Gastrocnemius medialis (tissue), 4 donors: ENCODE measurements around the gene SIGLEC7. TPM values are rescaled to one million over a fixed set of nuclear protein-coding genes. Genes with fewer than 3 reads are reported as not detected.

ENCODE experiments used
- ATAC-seq, 2 donors: fragments of 150-250 bp; one replicate each; pipeline ENCODE4 v1.9.1; 2016
- DNase-seq, 2 donors: peaks; one replicate each; pipeline ENCODE4 v3.0.0-alpha.2; 2019
- H3K27ac ChIP-seq, 4 donors: fragments of 200-600 bp; sonication (generic); 1 replicate in 1 of 4; 2 replicates in 3 of 4; pipeline ENCODE4 v1.5.1; 2016 to 2018; ENCODE audit warnings: mild to moderate bottlenecking in 2 of 4, moderate library complexity in 1 of 4
- H3K27me3 ChIP-seq, 3 donors: fragments of 200-600 bp; sonication (generic) in 2 of 3; 1 replicate in 1 of 3; 2 replicates in 2 of 3; pipeline versions ENCODE4 v1.5.1 to v1.6.0; 2016 to 2019; ENCODE audit warnings: mild to moderate bottlenecking in 1 of 3, moderate library complexity in 1 of 3
- H3K36me3 ChIP-seq, 2 donors: fragments of 200-600 bp; sonication (generic) in 1 of 2; one replicate each; pipeline ENCODE4 v1.5.1; 2017 to 2018
- H3K4me1 ChIP-seq, 2 donors: fragments of 200-600 bp; sonication (generic) in 1 of 2; one replicate each; pipeline ENCODE4 v1.5.1; 2016 to 2017; ENCODE audit warnings: mild to moderate bottlenecking in 2 of 2
- H3K4me3 ChIP-seq, 4 donors: fragments of 200-600 bp; sonication (generic) in 3 of 4; 1 replicate in 1 of 4; 2 replicates in 3 of 4; pipeline ENCODE4 v1.5.1; 2016 to 2019; ENCODE audit warnings: mild to moderate bottlenecking in 2 of 4
- H3K9me3 ChIP-seq, 3 donors: fragments of 200-600 bp; sonication (generic) in 2 of 3; 1 replicate in 1 of 3; 2 replicates in 2 of 3; pipeline ENCODE4 v1.5.1; 2016 to 2019
- POLR2A ChIP-seq, 2 donors: fragments of 450-650 bp; IDR thresholded peaks; one replicate each; pipeline ENCODE4 v1.6.1; 2017; ENCODE audit warnings: antibody characterized with exemption in 2 of 2, mild to moderate bottlenecking in 2 of 2, moderate library complexity in 2 of 2
- in situ Hi-C, 4 donors: fragments of 200-750 bp; cut with MboI; loops; one replicate each; pipeline versions ENCODE4 v1.15.0 to v1.8.0; 2017; ENCODE audit warnings: low sequenced_read_pairs in 4 of 4
- intact Hi-C: fragments of 100-400 bp; cut with DNase I; formaldehyde crosslinking; loops from one replicate; pipeline ENCODE4 v1.15.1; 2023; ENCODE audit warnings: low total_unique reads
- total RNA-seq, 4 donors: library from RNA; depleted of rRNA; stranded (reverse); fragments of >200 nt; gene quantifications; one replicate each; pipeline versions ENCODE4 v1.1.0 to v1.2.3, GENCODE V29; 2016
- TF ChIP-seq, protein P1 (sequence below), 5 experiments: fragments of 450-650 bp in 3 of 5; fragments of 200-600 bp in 2 of 5; sonication (generic) in 2 of 5; IDR thresholded peaks in 4 of 5; conservative IDR thresholded peaks in 1 of 5; 1 replicate in 4 of 5; 2 replicates in 1 of 5; pipeline ENCODE4 v1.5.1; 2016 to 2019; ENCODE audit warnings: antibody characterized with exemption in 5 of 5, mild to moderate bottlenecking in 3 of 5, moderate library complexity in 3 of 5

Gene SIGLEC7
- total RNA-seq = under 1 TPM in 3 of 4 donors, not detected in 1; 0.13 to 0.97 (median 0.23) TPM

DNA sequence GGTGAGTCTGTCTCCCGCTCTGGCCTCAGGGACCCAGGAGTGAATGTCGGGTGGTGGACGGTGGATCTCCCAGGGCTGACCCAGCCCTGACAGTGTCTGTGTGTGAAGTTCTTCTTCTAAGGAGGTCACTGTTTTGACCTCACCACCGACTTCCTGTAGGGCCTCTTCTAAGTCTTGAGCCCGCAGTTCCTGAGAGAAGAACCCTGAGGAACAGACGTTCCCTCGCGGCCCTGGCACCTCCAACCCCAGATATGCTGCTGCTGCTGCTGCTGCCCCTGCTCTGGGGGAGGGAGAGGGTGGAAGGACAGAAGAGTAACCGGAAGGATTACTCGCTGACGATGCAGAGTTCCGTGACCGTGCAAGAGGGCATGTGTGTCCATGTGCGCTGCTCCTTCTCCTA is at the start of gene SIGLEC7:
Gene SIGLEC7 (plus strand): TSS at position 183 of the 400 bp plus-strand sequence. CDS start 69 bp downstream, at position 252.
- no peak within 1 kb of the TSS for H3K4me3 ChIP-seq
- H3K36me3 ChIP-seq = no peaks in the 10 kb centered on the region
- DNase-seq = peak; percentile 19 to 38
- H3K9me3 ChIP-seq = no peaks in the 10 kb centered on the region
- H3K27ac ChIP-seq = no peak within 1 kb of the TSS
- no peak for TF ChIP-seq POLR2A (IDR thresholded peaks at IDR 0.05)
- TF ChIP-seq, protein P1, sequence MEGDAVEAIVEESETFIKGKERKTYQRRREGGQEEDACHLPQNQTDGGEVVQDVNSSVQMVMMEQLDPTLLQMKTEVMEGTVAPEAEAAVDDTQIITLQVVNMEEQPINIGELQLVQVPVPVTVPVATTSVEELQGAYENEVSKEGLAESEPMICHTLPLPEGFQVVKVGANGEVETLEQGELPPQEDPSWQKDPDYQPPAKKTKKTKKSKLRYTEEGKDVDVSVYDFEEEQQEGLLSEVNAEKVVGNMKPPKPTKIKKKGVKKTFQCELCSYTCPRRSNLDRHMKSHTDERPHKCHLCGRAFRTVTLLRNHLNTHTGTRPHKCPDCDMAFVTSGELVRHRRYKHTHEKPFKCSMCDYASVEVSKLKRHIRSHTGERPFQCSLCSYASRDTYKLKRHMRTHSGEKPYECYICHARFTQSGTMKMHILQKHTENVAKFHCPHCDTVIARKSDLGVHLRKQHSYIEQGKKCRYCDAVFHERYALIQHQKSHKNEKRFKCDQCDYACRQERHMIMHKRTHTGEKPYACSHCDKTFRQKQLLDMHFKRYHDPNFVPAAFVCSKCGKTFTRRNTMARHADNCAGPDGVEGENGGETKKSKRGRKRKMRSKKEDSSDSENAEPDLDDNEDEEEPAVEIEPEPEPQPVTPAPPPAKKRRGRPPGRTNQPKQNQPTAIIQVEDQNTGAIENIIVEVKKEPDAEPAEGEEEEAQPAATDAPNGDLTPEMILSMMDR (IDR thresholded peaks at IDR 0.05 in 4 of 5, conservative IDR thresholded peaks at IDR 0.05 in 1 of 5) = no peak
- intact Hi-C loops (no loop called here), in situ Hi-C loops (no loop called here)
- H3K27me3 ChIP-seq = no peaks in the 10 kb centered on the region
- no peaks in the 10 kb centered on the region for H3K4me1 ChIP-seq
- ATAC-seq = no peak

DNA sequence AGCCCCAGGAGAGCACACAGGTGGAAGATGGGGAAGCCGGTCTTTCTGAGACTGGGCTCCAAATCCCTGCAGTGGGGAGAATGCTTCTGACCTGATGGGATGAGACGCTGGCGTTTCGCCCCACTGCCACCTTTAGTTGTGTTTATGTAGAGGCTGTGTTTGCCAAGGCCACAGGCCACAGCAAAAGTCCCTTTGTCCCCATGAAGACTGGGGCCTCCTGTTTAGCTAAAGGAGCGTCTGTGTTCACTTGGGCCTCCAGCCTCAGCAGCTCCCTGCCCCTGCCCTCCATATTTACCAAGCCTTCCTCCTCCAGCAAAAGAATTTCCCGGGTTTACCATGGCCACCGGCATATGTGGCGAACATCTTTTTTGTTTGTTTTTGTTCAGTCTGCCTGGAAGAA is 49.0 kb upstream of the SIGLEC7 start:
- no peak for ATAC-seq
- intact Hi-C loops (no loop called here), in situ Hi-C loops (no loop called here)
- TF ChIP-seq POLR2A (IDR thresholded peaks at IDR 0.05) = no peak
- TF ChIP-seq, protein P1 (IDR thresholded peaks at IDR 0.05 in 4 of 5, conservative IDR thresholded peaks at IDR 0.05 in 1 of 5) = no peak
- no peak overlapping the region for H3K27ac ChIP-seq
- H3K27me3 ChIP-seq = no peaks in the 10 kb centered on the region
- H3K9me3 ChIP-seq = no peaks in the 10 kb centered on the region
- H3K4me1 ChIP-seq = no peaks in the 10 kb centered on the region
- peaks cover 0 to 2% of the 10 kb centered on the region in 2 donors for H3K36me3 ChIP-seq
- no peak overlapping the region for H3K4me3 ChIP-seq
- DNase-seq = no peak

DNA sequence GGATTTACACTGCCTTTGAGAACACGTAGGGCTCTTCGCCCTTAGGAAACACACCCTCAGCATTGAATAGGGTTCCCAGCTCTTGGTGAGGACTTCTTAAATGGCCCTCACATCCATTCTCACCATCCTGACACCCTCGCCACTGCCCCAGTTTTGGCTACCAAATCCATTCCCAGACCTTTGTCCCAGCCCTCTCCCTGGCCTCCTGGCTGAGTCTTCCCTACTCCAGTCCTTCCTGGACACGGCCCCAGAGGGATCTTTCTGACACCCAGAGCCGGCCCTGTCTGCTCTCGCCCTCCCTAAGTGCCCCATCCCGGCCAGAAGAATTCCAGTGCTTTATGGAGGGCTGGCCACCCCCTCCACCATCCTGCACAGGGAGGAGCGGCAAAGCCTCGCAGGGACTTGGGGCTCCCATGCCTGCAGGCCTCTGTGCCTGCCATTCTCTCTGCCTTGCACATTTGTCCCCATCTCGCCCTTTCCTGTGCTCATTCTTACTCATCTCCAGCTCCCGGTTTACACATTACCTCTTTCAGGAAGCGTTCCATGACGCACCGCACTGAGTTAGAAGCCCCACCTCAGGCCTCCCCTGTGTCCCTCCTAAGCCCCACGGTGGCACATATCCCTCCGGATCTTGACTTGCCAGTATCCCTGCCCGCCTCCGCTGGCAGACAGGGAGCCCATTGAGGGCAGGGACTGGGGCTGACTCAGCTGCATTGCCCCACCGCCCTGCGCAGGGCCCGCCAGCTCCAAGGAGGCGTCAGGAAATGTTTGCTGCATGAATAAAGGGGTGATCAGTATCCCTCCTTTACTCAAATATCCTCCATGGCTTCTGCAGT is 48.4 kb upstream of the SIGLEC7 start:
- H3K27me3 ChIP-seq = no peaks in the 10 kb centered on the region
- H3K9me3 ChIP-seq = no peaks in the 10 kb centered on the region
- peaks cover 0 to 4% of the 10 kb centered on the region in 2 donors for H3K36me3 ChIP-seq
- H3K27ac ChIP-seq = no peak overlapping the region
- TF ChIP-seq, protein P1 (IDR thresholded peaks at IDR 0.05 in 4 of 5, conservative IDR thresholded peaks at IDR 0.05 in 1 of 5) = no peak
- TF ChIP-seq POLR2A (IDR thresholded peaks at IDR 0.05) = no peak
- intact Hi-C loops = no loop called here
- DNase-seq = no peak
- in situ Hi-C loops = no loop called here
- H3K4me3 ChIP-seq = no peak overlapping the region
- H3K4me1 ChIP-seq = no peaks in the 10 kb centered on the region
- no peak for ATAC-seq

DNA sequence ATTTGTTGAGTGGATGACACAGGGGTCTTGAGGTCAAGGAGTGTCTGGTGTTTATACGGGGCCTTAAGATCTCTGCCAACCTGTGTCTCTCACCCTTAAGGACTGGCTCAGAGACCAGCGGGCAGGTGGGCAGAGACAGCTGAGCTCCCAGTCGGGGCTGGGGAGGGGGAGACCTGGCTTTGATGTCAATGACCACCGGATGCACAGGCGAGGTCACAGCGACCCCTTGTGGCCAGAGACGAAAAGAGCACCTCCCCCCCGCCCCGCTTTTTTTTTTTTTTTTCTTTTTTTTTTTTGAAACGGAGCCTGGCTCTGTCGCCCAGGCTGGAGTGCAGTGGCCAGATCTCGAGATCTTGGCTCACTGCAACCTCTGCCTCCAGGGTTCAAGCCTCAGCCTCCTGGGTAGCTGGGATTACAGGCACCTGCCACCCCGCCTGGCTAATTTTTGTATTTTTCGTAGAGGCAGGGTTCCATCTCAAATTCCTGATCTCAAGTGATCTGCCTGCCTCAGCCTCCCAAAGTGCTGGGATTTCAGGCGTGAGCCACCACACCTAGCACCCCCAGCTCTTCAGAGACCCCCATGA is 47.3 kb upstream of the SIGLEC7 start:
- no peak overlapping the region for H3K4me3 ChIP-seq
- in situ Hi-C loops (no loop called here), intact Hi-C loops (loop anchor here (5.0 kb wide), 1 partner anchor 737 kb away; no protein-coding TSS in a partner anchor)
- DNase-seq (no peak), ATAC-seq (no peak)
- peaks cover 0 to 4% of the 10 kb centered on the region in 2 donors for H3K36me3 ChIP-seq
- TF ChIP-seq POLR2A (IDR thresholded peaks at IDR 0.05) = no peak
- TF ChIP-seq, protein P1 (IDR thresholded peaks at IDR 0.05 in 4 of 5, conservative IDR thresholded peaks at IDR 0.05 in 1 of 5) = peak in 4 of 5 experiments; percentile 31 to 58 (median 39)
- no peaks in the 10 kb centered on the region for H3K4me1 ChIP-seq
- no peak overlapping the region for H3K27ac ChIP-seq
- no peaks in the 10 kb centered on the region for H3K9me3 ChIP-seq
- H3K27me3 ChIP-seq = no peaks in the 10 kb centered on the region
